ENCODE measurements around the gene COL15A1. TPM values are rescaled to one million over a fixed set of nuclear protein-coding genes. Genes with fewer than 3 reads are reported as not detected.

The COL15A1 gene
- total RNA-seq, 1 donor from 2014 or later = 47.2 TPM

DNA sequence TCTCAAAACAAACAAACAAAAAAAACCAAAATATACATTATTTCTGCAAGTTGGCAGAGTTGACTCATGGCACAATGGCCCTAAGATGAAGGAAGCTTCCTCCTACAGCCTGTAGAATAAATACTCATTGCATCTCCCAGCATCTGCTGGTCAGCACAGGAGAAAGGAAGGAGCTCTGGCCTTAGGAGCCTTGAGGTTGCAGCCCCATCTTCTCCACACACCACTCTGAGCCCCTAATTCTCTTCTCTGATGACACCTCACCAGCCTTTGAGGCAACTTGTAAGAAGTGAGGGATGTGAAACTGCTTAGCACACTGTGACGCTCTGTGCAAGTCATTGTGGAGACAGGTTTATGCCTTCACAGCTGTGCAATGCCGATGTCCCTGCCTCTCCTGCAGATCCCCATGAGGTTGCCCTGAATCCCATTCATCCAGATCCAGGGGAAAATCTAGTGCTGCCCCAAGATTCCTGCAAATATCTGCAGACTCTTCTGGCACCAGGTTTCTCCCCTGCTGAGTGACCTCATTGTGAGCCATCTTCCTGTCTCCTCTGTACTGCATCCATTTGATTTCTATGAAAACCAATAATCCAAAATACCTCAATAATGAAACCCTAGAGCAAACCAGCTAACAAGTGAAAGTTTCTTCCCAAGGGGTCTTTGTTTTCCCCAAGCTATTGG lies 95.9 kb downstream of the COL15A1 start:
- no peak for DNase-seq
- ATAC-seq = no peak
- intact Hi-C loops (cut with micrococcal nuclease) = no loop called here

DNA sequence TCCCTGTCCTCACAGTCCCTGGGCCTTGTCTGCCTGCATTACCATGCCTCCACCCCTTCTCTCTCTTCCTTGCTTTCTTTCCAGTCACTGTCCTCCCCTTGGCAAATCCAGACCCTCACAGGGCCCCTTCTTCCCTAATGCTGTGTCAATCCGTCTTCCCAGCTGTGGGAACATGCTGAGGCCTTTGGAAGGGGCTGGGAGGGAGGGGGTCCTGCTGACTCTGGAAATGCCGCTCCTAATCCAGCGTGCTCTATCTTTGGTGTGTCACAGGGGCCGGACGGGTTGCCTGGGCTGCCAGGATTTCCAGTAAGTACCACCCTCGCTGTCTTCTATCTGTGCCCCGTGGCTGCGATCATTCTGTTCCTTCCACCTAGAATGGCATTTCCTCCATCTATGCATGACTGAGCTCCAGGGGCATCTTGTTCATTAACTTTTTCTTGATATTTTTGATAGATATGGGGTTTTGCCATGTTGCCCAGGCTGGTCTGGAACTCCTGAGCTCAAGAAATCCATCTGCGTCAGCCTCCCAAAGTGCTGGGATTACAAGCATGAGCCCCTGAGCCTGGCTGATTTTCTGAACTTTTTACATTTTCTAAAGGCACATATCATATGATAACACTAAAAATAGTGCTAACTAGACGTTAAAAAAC lies 96.7 kb downstream of the COL15A1 start:
- intact Hi-C loops (cut with micrococcal nuclease) = no loop called here
- DNase-seq (no peak), ATAC-seq (no peak)

DNA sequence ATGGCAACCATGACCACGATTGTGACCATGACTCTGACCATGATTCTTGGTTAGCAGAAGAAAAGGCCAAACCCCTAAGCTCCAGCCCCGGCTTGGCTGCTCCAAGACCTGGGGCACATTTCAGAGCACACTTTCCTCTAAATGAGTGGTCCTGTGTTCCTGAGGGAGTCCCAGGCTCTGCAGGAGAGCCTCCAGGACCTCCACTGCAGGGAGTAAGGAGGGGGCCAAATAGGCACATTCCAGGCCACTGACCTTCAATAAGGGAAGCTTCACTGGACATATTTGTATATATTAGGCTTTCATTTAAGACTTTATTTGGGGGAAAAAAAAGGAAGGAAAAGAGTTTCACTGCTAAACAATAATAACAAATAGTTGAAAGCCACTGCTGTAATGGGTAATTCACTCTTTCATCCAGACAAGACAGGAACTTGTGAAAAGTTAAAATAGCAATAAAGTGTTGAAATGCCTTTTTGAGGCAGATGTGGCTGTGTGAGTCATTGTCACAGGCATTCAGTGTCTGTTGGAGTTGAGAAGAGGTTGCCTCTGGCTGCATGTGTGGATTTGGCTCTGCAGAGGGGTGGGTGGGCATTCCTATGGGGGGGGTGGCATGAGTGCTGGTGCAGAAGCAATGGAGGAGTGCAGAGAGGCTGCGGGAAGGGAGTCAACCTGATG lies 97.3 kb downstream of the COL15A1 start:
- intact Hi-C loops (cut with micrococcal nuclease) = no loop called here
- DNase-seq (no peak), ATAC-seq (peak; percentile 10)

DNA sequence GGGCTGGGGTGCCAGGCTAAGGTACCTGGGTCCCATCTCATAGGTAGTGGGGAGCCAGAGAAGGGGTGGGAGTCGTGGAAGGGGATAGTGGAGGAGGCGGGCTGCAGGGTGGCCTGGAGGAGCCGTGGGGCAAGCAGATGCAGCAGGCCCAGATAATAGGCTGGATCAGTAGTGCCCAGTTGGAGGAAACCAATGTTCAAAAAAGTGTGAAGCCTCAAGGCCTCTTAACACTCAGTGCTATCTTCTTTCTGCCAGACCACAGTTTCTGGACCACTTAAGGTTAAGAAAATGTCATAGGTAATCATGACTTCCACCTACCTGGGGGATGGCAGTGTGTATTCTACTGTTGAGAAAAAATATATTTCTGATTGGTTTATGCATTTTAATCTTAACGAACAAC lies 97.9 kb downstream of the COL15A1 start:
- DNase-seq (no peak), ATAC-seq (no peak)
- intact Hi-C loops (cut with micrococcal nuclease) = no loop called here

DNA sequence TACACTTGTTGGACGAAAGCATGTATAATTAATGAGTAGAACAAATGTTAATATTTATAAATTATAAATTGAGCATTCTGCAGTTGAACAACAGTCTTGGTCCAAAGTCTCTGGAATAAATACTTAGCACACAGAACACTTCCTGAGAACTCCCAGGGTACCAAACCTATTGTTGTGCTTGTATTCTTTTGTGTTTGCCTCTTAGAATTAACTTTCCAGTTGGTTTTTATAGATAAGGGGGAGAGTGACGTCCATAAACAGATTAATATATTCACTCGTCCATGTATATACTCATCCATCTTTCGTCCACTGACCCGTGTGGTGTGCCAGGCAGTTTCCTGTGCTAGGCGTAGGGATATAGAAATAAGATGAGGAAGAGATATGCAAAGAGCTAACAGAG lies 98.9 kb downstream of the COL15A1 start:
- intact Hi-C loops (cut with micrococcal nuclease) = no loop called here
- ATAC-seq (no peak), DNase-seq (no peak)

DNA sequence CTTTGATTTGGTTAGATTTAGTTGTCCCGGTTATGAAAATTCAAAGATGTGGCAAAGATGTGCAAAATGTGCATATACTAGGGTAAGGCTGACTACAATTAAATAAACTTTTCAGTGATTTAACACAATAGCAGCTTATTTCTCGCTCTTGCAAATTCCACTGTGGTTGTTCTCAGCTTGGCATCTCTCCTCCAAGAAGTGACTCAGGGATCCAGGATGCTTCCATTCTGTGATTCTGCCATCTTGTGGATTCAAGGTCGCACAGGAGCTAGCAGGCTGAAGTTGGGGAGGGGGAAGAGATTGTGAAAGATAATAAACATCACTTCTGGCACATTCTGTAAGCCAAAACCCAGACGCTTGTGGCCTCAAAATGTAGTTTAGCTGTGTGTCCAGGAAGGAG lies 101.1 kb downstream of the COL15A1 start:
- intact Hi-C loops (cut with micrococcal nuclease) = no loop called here
- DNase-seq (no peak), ATAC-seq (no peak)

DNA sequence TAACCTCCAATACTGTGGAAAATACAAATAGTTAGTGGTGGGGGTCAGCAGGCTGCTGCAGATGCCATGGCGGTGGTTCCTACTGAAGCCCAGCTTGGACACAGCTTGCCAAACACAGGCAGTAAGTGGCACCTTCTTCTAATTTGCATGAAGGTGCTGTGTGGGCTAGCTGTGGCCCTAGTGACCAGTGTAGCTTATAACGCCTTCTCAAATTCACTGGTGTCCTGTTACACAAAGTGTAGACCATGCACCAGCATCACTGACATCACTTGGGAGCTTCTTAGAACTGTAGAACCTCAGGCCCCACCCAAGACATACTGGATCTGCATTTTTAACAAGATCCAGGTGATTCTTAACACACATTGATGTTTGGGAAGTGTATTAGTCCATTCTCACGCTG lies 102.4 kb downstream of the COL15A1 start:
- intact Hi-C loops (cut with micrococcal nuclease) = no loop called here
- DNase-seq (no peak), ATAC-seq (no peak)

DNA sequence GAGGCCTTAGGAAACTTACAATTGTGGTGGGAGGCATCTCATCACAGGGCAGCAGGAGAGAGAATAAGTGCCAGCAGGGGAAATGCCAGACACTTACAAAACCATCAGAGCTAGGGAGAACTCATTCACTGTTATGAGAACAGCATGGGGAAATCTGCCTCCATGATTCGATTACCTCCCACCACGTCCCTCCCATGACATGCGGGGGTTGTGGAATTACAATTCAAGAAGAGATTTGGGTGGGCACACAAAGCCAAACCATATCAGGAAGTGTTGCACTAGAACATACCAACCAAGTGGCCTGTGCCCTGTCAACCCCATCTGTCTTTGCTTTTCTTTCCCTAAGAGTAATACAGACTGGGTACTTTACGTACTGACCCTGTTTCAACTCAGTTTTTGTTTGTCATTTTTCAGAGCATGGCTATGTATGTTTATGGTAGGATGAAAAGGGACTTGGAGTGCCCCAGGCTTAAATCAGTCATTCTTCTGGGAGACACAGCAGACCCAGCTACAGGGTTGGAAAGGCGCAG lies 102.9 kb downstream of the COL15A1 start:
- intact Hi-C loops (cut with micrococcal nuclease) = no loop called here
- no peak for ATAC-seq
- no peak for DNase-seq

DNA sequence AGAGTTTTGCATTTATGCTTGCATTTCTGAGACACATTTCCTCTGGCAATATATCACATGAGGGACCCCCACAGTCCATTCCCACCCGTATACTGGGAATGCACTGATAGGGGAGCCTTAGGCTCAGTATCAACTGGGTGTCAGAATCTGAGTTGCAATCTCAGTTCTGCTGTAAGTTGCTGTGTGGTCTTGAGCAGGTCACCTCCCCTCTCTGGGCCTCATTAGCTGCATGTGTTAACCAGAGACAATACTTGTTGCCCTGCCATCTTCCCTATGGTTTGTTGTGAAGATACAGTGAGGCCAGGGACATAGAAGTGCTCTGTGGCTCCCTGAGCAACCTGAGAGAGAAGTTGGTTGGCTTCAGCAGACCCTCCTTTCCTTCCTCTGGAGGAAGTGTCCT lies 105.5 kb downstream of the COL15A1 start:
- DNase-seq = no peak
- no peak for ATAC-seq
- intact Hi-C loops (cut with micrococcal nuclease) = no loop called here

DNA sequence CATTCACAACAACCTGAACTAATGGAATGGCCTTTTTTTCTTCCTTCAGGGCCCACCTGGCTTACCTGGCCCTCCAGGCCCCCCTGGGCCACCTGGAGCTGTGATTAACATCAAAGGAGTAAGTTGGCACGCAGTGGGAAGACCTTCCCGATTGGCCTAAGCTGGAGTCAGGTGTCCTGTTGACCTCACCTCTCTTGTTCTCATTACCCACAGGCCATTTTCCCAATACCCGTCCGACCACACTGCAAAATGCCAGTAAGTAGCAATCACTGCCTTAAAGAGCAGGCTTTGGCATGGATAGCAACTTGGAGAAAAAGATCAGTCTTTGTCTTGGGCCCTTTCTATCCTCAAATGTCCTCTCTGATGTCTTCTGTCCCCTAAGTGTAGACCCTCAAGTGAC lies 105.9 kb downstream of the COL15A1 start:
- no peak for ATAC-seq
- no peak for DNase-seq
- intact Hi-C loops (cut with micrococcal nuclease) = no loop called here

DNA sequence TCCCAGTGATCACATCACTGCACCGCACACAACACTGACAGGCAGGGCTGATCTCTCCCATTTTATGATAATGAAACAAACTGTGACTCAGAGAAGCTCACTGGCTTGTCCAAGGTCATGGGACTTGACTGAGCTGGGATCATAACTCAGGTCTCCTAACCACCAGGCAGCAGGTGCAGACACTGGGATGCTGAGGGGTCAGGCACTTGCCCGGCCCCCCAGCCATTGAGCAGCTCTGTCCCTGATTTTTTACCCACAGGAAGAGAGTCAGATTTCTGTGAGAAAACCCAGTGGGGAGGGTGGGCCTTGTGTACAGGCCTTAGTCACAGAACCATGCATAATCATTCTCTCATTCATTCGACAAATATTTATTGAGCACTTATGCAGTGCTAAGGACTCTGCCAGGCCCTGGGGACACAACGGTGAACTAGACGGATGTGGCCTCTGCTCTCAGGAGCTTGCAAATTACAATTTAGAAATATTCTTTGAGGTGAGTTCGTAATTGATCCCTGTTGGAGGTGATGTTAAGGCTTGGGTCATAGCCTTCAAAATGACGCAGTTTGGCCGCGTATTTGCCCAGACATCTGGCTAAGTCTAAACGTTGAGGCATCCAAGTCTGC lies 106.7 kb downstream of the COL15A1 start:
- DNase-seq = no peak
- intact Hi-C loops (cut with micrococcal nuclease) = no loop called here
- no peak for ATAC-seq

DNA sequence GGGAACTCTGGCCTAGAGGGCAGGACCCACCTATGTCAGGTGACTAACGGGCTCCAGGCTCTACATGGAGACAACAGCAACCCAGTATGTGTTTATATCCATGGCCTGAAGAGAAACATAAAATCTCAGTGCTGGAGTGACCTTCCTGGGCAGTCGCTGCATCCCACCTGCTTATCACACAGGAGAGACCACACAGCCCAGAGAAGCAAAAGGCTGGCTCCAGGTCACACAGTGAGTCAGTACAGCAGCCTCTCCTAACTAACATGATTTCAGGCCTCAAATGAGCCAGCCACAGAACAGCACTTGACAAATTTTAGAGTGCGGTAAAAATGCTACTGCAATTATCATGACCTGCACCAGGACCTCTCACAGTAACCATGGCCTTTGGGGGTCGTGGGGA lies 107.2 kb downstream of the COL15A1 start:
- DNase-seq (no peak), ATAC-seq (no peak)
- intact Hi-C loops (cut with micrococcal nuclease) = no loop called here

DNA sequence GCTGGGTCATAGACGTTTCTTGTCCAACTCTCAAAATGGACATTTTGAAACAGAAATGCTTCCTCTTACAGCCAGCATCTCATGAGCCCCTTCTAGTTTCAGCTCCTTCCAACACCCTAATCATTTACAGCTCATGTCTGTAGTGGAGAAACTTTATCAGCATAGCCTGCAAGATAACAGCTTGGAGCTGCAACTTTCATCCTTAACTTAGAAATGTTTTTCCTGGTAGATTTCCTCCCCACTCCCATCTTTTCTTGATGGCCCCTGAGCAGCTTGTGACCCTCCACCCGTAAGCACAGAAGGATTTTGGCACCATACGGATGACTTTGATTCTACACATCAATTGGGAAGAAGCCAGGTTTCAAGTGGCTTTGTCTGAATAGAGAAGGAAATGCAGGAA lies 107.7 kb downstream of the COL15A1 start:
- DNase-seq (no peak), ATAC-seq (no peak)
- intact Hi-C loops (cut with micrococcal nuclease) = no loop called here

DNA sequence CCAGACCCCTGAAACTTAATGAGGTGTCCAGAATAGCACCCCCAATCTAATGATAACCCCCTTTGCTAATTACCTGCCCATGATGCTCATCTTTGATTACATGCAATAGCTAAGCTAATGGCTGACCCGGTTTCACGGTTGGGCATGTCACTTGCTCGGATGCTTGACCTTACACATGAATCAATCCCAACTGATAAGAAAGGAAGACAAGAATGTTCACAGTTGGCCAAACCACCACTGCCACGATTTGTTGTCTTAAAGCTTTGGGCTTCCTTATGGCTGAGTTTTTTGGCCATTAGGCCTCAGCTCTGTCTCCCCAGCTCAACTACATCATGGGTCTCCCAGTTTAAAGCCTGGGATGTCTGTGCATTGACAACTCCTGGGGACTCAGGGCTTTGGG lies 108.1 kb downstream of the COL15A1 start:
- no peak for ATAC-seq
- DNase-seq = no peak
- intact Hi-C loops (cut with micrococcal nuclease) = no loop called here

DNA sequence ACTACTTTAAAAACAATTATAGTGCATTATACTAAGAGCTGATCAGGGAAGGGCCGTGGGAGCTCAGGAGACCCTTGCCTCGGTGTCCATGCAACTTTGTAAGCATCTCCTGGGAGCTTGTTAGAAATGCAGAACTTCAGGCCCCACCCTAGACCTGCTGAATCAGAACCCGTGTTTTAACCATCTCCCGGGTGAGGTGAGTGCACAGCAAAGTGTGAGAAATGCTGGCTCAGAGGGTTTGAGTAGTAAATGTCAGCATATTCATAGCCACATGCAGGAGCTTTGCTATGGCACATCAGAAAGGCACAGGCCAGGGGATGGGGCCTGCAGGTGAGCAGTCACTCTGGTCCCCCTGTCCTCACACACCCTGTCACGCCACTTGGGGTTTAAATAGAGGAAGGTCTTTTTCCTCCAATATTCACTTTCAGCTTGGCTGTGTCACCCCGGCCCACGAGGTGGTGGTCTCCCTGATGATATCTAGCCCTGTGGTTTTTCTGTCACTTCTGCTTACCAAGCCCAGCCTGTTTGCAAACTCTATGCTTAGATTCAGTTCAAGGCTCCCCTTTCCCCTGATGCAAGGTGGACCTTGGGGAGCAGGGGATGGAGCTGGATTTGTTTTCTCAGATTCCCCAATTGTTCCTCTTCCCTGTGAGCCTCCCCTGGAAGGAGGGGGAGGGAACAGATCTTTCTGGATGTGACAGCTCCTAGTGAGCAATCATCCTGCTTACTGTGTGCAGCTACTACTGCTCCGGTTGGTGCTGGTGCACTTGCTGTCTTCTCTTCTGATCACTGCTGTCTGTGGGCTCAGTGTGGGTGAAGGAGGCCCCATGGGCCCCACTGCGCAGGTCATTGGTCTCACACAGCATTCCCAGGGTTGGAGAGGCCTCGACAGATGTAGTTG lies 109.4 kb downstream of the COL15A1 start:
- ATAC-seq = no peak
- no peak for DNase-seq
- intact Hi-C loops (cut with micrococcal nuclease) = no loop called here

DNA sequence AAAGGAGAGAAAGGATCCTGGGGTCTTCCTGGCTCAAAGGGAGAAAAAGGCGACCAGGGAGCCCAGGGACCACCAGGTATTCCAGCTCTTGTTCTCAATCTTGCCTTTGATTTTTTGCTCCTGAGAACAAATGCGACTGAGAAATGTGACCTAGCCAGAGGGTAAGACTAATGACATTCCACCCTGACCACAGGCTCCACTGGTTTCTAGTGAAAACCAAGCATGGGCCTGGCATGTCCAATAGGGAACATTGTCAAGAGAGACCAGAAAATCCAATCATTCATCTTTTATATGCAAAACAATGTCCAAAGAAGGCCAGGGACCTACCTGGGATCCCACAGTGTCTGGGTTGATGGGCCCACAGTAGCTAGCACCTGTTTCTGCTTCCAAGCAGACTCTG lies 110.9 kb downstream of the COL15A1 start:
- ATAC-seq (no peak), DNase-seq (no peak)
- intact Hi-C loops (cut with micrococcal nuclease) = no loop called here

DNA sequence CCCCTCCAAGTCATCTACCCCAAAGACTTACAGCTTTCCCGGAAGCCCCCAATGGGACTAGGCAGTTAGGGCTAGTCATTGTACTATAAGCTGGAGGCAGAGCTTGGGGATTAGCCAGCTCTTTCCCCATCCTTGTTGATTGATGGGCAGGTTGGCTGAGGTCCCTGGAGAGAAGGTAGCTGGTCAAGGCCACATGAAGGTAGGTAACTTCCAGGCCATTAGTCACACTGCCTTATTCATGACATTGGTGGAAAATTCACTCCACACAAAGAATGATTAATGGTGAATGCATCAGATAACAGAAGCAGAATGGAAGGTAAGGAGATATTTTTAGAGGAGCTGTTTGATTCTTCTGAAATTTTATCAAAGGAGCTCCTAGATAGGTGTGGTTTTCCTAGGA lies 111.7 kb downstream of the COL15A1 start:
- DNase-seq = no peak
- ATAC-seq = no peak
- intact Hi-C loops (cut with micrococcal nuclease) = no loop called here

DNA sequence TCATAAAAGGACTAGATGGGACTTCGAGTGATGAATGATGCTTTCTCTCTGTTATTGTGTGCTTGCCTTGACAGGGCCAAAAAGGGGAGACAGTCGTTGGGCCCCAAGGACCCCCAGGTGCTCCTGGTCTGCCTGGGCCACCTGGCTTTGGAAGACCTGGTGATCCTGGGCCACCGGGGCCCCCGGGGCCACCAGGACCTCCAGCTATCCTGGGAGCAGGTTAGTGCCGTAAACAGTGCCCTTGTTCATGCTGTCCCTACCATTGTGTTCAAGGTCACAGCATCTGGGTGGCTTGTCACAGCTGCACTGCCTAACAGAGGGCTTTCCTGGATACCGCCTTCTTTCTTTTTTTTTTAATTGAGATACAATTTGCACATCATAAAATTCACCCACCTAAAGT lies 112.5 kb downstream of the COL15A1 start:
- no peak for ATAC-seq
- intact Hi-C loops (cut with micrococcal nuclease) = no loop called here
- DNase-seq = no peak

All from left ventricle myocardium superior (tissue), 1 donor.